Superior temporal gyrus (tissue), 1 donor: Measurements from ENCODE around the gene SLX9.

Experiments used
- DNase-seq: peaks from one replicate; pipeline ENCODE4 v3.0.0-alpha.2; 2016; ENCODE audit errors: extremely low spot score

SLX9 gene

DNA sequence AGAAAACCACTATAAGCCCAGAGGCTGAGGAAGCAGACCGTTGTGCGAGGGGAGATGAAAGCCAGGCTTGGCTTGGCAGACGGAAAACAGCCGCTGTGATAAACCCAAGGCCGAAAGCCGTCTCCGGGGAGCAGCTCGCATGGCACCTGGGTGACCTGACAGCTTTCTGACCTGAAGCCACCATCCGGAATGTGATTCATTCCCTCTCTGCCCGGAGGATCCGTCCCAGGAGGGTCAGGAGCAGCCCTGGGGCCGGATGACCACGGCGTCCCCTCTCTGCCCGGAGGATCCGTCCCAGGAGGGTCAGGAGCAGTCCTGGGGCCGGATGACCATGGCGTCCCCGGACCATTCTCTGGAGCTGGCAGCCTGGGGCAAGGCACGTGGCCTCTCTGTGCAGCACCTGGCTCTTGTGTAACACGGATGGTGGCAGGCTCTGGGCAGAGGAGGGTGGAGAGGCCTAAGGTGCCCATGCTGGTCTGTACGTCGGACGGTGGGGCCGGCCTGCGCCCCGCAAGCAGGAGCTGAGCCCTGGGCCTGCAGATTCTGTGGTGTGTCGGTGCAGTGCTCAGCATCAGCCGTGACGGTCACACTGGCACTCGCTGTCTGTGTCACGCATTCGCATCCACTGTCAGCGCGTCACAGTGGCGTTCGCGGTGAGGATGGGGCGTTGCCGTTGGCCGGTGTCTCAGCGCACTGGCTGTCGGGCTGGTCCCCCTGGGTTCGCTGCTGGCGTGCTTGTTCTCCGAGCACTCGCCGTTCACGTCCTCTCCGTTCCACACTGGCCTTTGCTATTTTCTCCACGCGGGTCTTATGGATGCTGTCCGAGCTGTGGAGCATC, 50.3 kb downstream of the SLX9 start:
- DNase-seq: no peak

DNA sequence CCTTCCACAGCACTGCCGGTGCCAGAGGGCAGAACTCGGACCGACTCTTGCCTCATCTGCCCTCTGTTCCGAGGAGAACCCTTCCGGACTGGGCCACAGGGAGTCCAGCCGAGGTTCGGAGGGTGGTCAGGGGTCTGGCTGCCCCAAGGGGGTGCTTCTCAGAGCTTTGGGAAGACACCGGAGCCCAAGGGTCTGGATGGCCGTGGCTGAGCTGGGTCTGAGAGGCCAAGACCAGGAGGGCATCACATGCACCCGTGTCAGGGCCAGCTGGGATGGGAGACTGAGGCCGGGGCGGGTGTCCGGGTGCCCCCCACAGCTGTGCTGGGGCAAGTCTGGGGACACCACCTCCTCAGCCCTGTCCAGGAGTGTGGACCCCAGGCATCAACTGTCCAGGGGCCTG, 51.1 kb downstream of the SLX9 start:
- DNase-seq: no peak

- DNase-seq: no peak
Observed at GRCh38 chr21:44991538-44992483, 52.0 kb downstream of the SLX9 start.

GRCh38 chr21:44992608-44993031, 52.8 kb downstream of the SLX9 start:
- DNase-seq: no peak

GRCh38 chr21:44993321-44994046, 53.7 kb downstream of the SLX9 start:
- no peak for DNase-seq

- DNase-seq: no peak
Observed at GRCh38 chr21:44994047-44994694, 54.3 kb downstream of the SLX9 start.

DNA sequence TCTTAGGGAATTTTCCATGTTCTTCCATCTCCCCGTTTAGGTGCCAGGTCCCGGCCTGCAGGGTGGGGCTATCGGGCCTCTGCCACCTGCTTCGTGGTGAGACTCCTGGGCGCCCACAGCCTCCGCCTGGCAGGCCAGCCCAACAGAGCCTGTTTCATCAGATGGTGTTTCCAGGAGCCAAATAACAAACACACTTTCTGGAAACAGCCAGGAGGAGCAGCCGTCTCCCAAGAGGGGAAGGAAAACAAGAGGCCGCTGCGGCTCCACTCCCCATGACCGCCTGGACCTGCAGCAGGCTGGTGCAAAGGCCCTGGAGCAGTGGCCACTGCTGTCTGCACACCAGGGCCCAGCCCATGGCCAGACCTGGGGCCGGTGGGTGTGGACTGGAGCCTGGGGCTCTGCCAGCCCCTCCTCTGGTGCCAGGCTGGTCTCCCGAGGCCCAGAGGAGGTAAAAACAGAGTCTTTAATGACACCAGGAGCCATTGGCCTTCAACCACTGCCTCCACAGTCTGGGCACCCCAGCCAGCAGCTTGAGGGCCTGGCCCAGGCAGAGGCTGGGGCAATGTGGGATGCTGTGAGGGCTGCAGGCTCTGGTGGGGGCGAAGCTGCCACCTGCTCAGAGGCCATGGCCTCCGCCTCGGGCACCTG, 55.0 kb downstream of the SLX9 start:
- no peak for DNase-seq

DNA sequence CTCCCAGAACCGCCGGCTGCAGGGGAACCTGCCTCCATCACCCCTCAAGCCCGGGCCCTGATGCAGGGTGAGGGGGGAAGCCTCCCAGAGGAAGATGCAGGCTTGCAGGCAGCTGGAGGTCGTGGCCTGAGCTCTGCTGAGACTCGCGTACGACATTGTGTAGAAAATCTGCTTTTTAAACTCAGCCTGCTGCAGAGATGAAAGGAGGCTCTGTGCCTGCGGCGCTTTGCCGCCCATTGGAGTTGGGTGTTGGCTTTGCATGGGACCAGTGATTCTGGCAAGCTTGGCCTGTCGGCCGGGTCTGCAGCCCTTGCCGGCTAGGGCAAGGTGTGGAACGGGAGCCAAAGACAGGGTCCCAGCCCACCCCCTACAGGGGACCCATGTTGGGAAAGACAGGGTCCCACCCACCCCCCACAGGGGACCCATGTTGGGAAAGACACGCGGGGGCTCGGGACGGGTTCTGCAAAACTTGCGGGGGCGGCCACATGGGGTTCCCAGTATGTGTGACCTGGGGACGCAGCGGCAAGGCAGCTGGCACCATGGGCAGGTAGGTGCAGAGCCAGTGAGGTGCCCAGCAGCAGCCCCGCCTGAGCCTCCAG, 55.6 kb downstream of the SLX9 start:
- DNase-seq: no peak

DNA sequence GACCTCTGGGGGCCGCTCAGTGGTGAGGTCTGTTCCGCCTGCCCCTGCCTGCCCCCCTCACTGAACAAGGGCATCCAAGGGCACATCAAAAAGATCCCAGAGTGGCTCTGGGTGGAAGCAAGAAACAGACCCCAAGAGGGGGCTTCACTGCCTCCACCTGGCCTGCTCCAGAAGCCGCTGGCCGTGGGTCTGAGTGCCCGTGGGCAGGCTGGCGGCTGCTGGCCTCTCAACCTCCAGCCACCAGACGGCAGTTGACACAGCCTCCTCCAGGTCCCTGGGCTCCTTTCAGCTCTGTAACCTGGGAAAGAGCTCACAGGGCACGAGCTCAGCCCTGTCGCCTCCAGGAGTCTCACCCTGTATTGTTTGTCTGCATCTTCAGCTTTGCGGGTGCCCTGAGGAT, 56.3 kb downstream of the SLX9 start:
- DNase-seq: no peak

- no peak for DNase-seq
Observed at GRCh38 chr21:44996501-44996921, 56.7 kb downstream of the SLX9 start.

GRCh38 chr21:44996983-44997936, 57.4 kb downstream of the SLX9 start:
- no peak for DNase-seq

DNA sequence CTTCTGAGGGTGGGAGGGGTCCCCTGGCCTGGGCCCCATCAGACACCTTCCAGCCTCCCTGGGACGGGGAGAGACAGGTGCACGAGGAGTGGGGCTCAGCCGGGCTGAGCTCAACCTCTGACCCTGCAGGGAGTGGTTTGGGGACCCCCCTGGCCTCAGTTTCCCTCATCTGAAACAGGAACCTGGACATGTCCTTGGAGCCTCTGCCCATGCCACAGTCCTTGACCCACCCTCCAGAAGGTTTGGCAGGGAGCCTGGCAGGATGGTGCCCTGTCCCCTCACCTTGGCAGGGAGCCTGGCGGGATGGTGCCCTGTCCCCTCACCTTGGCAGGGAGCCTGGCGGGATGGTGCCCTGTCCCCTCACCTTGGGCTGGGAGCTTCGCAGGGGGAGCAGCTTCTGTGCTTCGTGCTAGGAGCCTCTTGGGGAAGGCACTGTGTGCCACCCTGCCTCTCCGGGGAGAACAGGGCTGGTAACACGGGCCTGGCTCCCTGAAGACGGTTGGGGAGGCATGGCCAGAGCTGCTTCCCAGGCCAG, 58.3 kb downstream of the SLX9 start:
- DNase-seq: no peak

DNA sequence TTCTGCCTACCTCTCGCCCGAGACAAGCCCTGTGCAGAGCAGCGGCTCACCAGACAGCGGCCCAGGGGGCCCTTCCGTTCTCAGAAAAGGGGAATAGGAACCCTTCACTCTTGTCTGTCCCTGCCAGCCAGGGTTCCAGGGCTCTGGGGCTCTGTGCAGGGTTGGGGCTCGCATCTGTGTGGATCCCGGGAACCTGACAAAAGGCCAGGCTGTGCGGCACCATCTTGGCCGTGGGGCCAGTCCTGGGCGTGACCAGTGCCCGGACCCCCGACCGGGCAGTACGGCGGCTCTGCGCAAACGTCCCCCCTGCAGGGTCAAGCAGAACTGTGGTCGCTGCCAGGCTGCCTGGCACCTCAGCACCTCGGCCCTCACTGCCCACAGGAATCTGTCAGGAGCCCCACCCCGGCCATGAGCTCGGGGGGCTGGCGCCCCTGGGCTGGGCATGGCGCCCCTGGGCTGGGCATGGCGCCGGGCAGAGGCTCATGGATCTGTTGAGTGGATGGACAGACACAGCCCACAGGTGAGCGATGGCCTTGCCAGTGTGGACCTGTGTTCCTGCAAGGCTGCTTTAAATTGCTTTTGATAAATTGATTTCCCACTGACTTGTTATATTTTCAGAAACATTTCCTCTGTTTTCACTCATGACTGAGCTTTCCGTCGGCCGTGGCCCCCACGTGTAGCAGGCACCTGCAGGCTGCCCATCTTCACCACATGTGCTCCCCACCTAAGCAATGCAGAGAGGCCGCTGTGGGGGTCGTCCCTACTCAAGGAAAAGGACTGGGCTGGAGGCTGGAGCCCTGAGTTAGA, 59.0 kb downstream of the SLX9 start:
- DNase-seq: no peak

DNA sequence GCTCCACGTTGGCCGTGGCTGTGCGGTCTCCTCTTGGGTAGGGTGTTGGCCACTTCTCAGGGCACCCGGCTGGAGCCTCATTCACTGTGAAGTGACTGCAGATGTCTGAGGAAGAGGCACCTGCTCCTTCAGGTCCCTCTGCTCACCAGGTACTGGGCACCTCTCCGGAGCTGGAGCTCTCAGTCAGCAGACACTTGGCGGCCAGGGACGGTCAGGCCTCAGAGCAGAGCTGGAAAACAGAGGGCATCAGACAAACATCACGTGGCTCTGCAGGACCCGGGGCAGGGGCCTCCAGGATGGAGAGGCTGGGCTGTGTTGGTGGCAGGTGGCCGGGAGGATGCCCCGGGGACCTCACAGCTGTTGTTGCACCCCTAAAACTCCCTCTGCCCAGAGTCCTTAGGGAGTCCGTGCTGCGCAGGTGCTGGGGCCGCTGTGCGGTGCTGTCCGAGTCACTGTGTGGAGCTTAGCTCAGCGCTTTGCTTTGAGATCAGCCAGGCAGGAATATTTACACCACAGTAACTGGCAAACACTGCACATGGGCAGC, 59.7 kb downstream of the SLX9 start:
- no peak for DNase-seq

GRCh38 chr21:44999972-45000636, 60.3 kb downstream of the SLX9 start:
- no peak for DNase-seq

DNA sequence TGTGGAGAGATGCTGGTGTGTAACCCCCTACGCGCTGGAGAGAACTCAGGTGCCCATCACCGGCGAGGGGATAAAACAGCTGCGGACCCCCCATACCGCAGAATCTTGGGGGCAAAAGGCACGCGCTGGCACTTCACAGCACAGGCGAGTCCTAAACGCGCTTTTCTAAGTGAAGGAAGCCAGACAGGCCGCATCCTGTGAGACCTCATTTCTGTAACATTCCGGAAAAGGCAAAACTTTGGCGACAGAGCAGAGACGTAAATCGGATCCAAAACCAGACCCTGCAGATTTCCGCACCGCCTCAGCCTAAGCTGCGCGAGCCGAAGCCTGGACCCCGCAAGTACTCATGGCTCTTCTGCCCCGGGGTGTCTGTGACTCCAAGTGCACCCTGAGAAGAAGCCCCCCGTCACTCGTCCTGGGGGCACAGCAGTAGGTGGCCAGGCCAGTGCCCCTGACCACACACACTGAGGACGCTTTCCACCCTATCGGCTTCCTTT, 60.9 kb downstream of the SLX9 start:
- DNase-seq: no peak
